MCF 10A (cell line): Measurements from ENCODE around the gene FGF6. TPM values are rescaled to one million over a fixed set of nuclear protein-coding genes. Genes with fewer than 3 reads are reported as not detected.
"Not testable (repeated sequence)": the region's sequence is repeated elsewhere in the genome, so short reads cannot be mapped to it uniquely, and the experiment has no call there.

ENCODE experiments used
- BruUV-seq: library from RNA; stranded (reverse); fragments of 400-500 nt; replicated peaks from 2 replicates; lab custom pipeline; 2021; lab: Mats Ljungman, UMichigan
- CTCF ChIA-PET: fragments of 300-600 bp; sonication (Branson Sonifier 250); formaldehyde crosslinking; extraction: SDS; loops from one replicate; lab custom pipeline; 2021; ENCODE audit warnings: antibody characterized with exemption, inconsistent platforms; lab: Yijun Ruan, JAX
- POLR2A ChIA-PET: fragments of 300-600, 350-650 bp; sonication (Branson Sonifier 250); formaldehyde crosslinking; extraction: SDS; loops from one replicate; lab custom pipeline; 2020; ENCODE audit warnings: antibody characterized with exemption, inconsistent platforms; lab: Yijun Ruan, JAX
- DNase-seq: peaks from one replicate; pipeline ENCODE4 v3.0.0-alpha.2; 2018; ENCODE audit not compliant: unreplicated experiment
- H3K27ac Mint-ChIP-seq: one replicate; pipeline ENCODE4 v1.8.0; 2022; ENCODE audit warnings: mild to moderate bottlenecking, low read depth, mixed read lengths; ENCODE audit not compliant: unreplicated experiment
- H3K27me3 Mint-ChIP-seq: one replicate; pipeline ENCODE4 v1.8.0; 2022; ENCODE audit warnings: mixed read lengths; ENCODE audit not compliant: insufficient read depth, unreplicated experiment
- H3K36me3 Mint-ChIP-seq: one replicate; pipeline ENCODE4 v1.8.0; 2022; ENCODE audit warnings: mild to moderate bottlenecking, moderate library complexity, mixed read lengths; ENCODE audit not compliant: insufficient read depth, unreplicated experiment
- H3K4me1 Mint-ChIP-seq: one replicate; pipeline ENCODE4 v1.8.0; 2022; ENCODE audit warnings: mixed read lengths; ENCODE audit not compliant: insufficient read depth, unreplicated experiment
- H3K4me3 Mint-ChIP-seq: one replicate; pipeline ENCODE4 v1.8.0; 2022; ENCODE audit warnings: mild to moderate bottlenecking, moderate library complexity, mixed read lengths; ENCODE audit not compliant: unreplicated experiment
- H3K9me3 Mint-ChIP-seq: one replicate; pipeline ENCODE4 v1.8.0; 2022; ENCODE audit warnings: mixed read lengths; ENCODE audit not compliant: unreplicated experiment
- intact Hi-C: fragments of 100-400 bp; cut with micrococcal nuclease; formaldehyde crosslinking; loops from 2 replicates; pipeline ENCODE4 v1.14.1; 2022
- total RNA-seq: library from RNA; stranded (reverse); gene quantifications from 2 replicates; pipeline ENCODE4 v1.2.3, GENCODE V29; 2022
- TF ChIP-seq, protein P1 (sequence below): fragments of 200-600 bp; IDR thresholded peaks from one replicate; pipeline ENCODE4 v1.8.0; 2022; ENCODE audit warnings: antibody characterized with exemption, mild to moderate bottlenecking; ENCODE audit not compliant: unreplicated experiment

FGF6 gene
- total RNA-seq, 1 experiment from 2014 or later, result not detected

DNA sequence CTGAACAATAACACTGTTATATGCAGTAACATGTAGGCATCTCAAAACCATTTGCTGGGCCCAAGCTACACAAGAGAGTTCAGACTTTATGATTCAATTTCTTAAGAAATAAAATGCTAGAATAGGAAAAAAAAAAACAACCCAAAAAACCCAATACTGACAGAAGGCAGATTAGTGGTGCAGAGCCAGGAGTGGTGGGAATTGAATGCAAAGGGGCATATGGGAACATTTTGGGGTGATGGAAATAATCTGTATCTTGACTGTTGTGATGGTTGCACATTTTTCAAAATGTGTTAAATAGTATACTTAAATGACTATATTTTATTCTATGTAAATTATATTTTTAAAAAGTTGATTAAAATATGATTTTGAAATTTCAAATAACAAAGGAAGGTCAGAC lies 23.4 kb upstream of the FGF6 start:
- Mint-ChIP-seq H3K27ac (no peak overlapping the region), H3K27me3 (peaks cover 35% of the 10 kb centered on the region), H3K9me3 (no peaks in the 10 kb centered on the region), H3K4me1 (no peaks in the 10 kb centered on the region), H3K36me3 (no peaks in the 10 kb centered on the region), H3K4me3 (no peak overlapping the region)
- CTCF ChIA-PET, result no interaction called here
- POLR2A ChIA-PET, result no interaction called here
- intact Hi-C loops, result no loop called here
- BruUV-seq, result no TSS peak
- no peak for DNase-seq
- TF ChIP-seq, protein P1, sequence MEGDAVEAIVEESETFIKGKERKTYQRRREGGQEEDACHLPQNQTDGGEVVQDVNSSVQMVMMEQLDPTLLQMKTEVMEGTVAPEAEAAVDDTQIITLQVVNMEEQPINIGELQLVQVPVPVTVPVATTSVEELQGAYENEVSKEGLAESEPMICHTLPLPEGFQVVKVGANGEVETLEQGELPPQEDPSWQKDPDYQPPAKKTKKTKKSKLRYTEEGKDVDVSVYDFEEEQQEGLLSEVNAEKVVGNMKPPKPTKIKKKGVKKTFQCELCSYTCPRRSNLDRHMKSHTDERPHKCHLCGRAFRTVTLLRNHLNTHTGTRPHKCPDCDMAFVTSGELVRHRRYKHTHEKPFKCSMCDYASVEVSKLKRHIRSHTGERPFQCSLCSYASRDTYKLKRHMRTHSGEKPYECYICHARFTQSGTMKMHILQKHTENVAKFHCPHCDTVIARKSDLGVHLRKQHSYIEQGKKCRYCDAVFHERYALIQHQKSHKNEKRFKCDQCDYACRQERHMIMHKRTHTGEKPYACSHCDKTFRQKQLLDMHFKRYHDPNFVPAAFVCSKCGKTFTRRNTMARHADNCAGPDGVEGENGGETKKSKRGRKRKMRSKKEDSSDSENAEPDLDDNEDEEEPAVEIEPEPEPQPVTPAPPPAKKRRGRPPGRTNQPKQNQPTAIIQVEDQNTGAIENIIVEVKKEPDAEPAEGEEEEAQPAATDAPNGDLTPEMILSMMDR, result no peak

DNA sequence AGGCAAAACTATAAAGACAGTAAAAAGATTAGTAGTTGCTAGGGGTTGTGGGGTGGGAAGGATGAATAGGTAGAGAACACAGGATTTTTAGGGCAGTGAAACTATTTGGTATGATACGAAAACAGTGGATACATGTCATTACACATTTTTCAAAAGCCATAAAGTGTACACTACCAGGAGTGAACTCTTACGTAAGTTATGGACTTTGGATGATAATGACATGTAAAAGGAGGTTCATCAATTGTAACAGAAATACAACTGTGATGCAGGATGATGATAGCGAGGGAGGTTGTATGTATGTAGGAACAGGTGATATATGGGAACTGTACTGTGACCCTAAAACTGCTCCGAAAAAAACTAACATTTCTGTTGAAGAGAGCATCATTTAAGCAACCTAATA lies 15.1 kb upstream of the FGF6 start:
- Mint-ChIP-seq H3K4me1 (no peaks in the 10 kb centered on the region), H3K9me3 (no peaks in the 10 kb centered on the region), H3K27me3 (peaks cover 30% of the 10 kb centered on the region), H3K4me3 (no peak overlapping the region), H3K27ac (no peak overlapping the region), H3K36me3 (no peaks in the 10 kb centered on the region)
- no TSS peak for BruUV-seq
- TF ChIP-seq, protein P1, result no peak
- ChIA-PET POLR2A (no interaction called here), CTCF (interaction anchor here (1.6 kb wide), 1 partner anchor 40 kb away, joined by 4 read pairs; no protein-coding TSS in a partner anchor)
- DNase-seq, result no peak
- intact Hi-C loops, result no loop called here

DNA sequence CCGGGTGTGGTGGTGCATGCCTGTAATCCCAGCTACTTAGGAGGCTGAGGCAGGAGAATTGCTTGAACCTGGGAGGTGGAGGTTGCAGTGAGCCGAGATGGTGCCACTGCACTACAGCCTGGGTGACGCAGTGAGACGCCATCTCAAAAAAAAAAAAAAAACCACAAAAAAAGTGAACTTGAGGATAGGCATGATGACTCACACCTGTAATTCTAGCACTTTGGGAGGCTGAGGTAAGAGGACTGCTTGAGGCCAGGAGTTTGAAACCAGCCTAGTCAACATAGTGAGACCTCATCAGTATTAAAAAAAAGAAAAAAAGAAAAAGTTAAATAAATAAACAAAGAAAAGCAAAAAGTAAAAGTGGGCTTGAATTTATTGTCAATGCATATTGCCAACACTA lies 10.2 kb upstream of the FGF6 start:
- intact Hi-C loops, BruUV-seq, H3K36me3 Mint-ChIP-seq, H3K4me1 Mint-ChIP-seq, H3K9me3 Mint-ChIP-seq, H3K27me3 Mint-ChIP-seq, POLR2A ChIA-PET, H3K4me3 Mint-ChIP-seq, H3K27ac Mint-ChIP-seq, CTCF ChIA-PET: not testable (repeated sequence)
- DNase-seq, result peak; percentile 14

DNA sequence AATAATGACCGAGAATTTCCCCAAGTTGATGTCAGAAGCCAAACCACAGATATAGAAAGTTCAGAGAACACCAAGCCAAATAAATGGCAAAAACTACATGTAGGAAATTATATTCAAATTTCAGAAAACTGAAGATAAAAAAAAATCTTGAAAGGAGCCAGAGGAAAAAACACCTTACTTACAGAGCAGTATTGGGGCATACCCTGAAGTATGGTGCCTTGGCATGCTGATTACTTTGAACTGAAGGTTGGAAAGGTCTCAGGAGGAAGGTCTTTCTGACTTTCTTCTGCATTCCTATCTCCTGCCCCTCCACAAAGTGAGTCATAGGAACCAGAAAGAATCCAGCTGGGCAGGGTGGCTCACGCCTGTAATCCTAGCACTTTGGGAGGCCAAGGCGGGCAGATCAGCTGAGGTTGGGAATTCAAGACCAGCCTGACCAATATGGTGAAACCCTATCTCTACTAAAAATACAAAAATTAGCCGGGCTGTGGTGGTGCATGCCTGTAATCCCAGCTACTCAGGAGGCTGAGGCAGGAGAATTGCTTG lies 8.8 kb upstream of the FGF6 start:
- Mint-ChIP-seq H3K9me3 (no peaks in the 10 kb centered on the region), H3K4me3 (no peak overlapping the region), H3K27ac (no peak overlapping the region), H3K4me1 (peaks cover 18% of the 10 kb centered on the region), H3K36me3 (no peaks in the 10 kb centered on the region), H3K27me3 (no peaks in the 10 kb centered on the region)
- POLR2A ChIA-PET, result no interaction called here
- TF ChIP-seq, protein P1, result no peak
- CTCF ChIA-PET, result no interaction called here
- no peak for DNase-seq
- BruUV-seq, result no TSS peak
- intact Hi-C loops, result no loop called here

DNA sequence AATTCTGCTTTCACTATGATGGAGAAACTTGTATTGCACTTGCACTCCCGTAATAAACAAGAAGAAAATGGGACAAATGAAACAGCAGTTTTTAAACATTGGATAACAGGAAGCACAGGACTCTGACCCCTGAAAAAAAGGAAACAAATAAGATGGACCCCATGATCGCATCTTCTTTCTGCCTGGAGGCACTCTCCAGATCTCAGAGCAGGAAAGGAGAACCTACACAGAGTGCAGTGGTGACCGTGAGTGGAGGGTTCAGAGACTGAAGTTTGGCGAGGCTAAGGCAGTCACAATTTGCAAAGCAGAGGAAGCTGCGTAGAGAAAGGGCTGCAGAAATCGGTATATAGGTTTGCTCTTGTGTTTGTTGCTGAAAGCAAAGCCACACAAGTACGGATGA lies 6.1 kb upstream of the FGF6 start:
- CTCF ChIA-PET, result no interaction called here

More for the DNA sequence above, 6.1 kb upstream of the FGF6 start:
- no peak overlapping the region for H3K4me3 Mint-ChIP-seq
- no peaks in the 10 kb centered on the region for H3K9me3 Mint-ChIP-seq
- peaks cover 18% of the 10 kb centered on the region for H3K4me1 Mint-ChIP-seq
- no peaks in the 10 kb centered on the region for H3K27me3 Mint-ChIP-seq
- intact Hi-C loops, result no loop called here
- no TSS peak for BruUV-seq
- no peaks in the 10 kb centered on the region for H3K36me3 Mint-ChIP-seq
- POLR2A ChIA-PET, result no interaction called here
- TF ChIP-seq, protein P1, result no peak
- no peak for DNase-seq
- H3K27ac Mint-ChIP-seq, result no peak overlapping the region
